Muscle of leg (tissue), 11 donors: ENCODE results near the gene VAV2. TPM values are rescaled to one million over a fixed set of nuclear protein-coding genes. Genes with fewer than 3 reads are reported as not detected.

ENCODE experiments used
- DNase-seq: peaks from one replicate; pipeline ENCODE4 v3.0.0; 2013
- H3K27ac ChIP-seq: one replicate; pipeline ENCODE4 v1.5.1; 2013; ENCODE audit warnings: mild to moderate bottlenecking, low read length, control low read depth
- H3K27me3 ChIP-seq: one replicate; pipeline ENCODE4 v1.6.1; 2013; ENCODE audit warnings: low read length; ENCODE audit not compliant: control insufficient read depth, insufficient read depth
- H3K36me3 ChIP-seq: one replicate; pipeline ENCODE4 v1.6.1; 2013; ENCODE audit warnings: low read length; ENCODE audit not compliant: control insufficient read depth, insufficient read depth
- H3K4me1 ChIP-seq: one replicate; pipeline ENCODE4 v1.6.1; 2013; ENCODE audit warnings: low read length; ENCODE audit not compliant: control insufficient read depth, insufficient read depth
- H3K4me3 ChIP-seq: one replicate; pipeline ENCODE4 v1.5.1; 2013; ENCODE audit warnings: low read length, control low read depth
- H3K9me3 ChIP-seq: replicated peaks from 2 replicates; pipeline ENCODE4 v1.6.1; 2013; ENCODE audit warnings: low read depth, low read length; ENCODE audit not compliant: control insufficient read depth
- WGBS: methylation state at CpG from one replicate; pipeline ENCODE4 v1.1.5; 2013; ENCODE audit warnings: missing lambda C conversion rate; ENCODE audit not compliant: insufficient coverage; 5-methylcytosine and 5-hydroxymethylcytosine counted together
- polyA plus RNA-seq, 8 donors: library from polyadenylated mRNA; unstranded; fragments of 120-200 nt; gene quantifications; one replicate each; pipeline versions ENCODE4 v1.2.1 to v1.2.3, GENCODE V29; 2013; ENCODE audit warnings: inconsistent platforms in 1 of 8, low replicate concordance in 1 of 8; ENCODE audit not compliant: insufficient read length in 8 of 8, insufficient read depth in 1 of 8
- total RNA-seq: library from RNA; stranded (reverse); fragments of 120-200 nt; gene quantifications from one replicate; pipeline ENCODE4 v1.2.4, GENCODE V29; 2013

VAV2 gene
- total and polyA plus RNA-seq, 9 donors = 7.4 to 19.1 (median 16.0) TPM

DNA sequence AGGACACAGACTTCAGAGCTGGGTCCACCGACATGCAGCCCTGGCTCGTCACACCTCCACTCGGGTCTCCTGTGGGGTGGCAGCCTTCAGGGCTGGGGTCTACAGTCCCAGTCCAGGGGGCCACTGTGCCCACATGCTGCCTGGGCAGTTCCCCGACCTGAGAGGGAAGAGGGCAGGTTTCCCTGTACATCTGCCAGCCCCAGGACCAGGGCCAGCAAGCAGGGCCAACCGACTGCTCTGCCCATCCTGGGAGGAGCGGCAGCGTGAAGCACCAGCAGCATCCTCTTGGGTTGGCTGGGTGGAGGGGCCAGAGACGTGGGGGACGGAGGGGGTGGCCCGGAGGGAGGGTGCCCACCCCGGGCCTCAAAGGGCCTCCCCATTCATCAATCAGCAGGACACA is 133.4 kb downstream of the VAV2 start:
- Histone ChIP-seq H3K27me3 (no peaks in the 10 kb centered on the region), H3K36me3 (peaks cover 12% of the 10 kb centered on the region), H3K9me3 (no peaks in the 10 kb centered on the region), H3K27ac (no peak overlapping the region), H3K4me3 (no peak overlapping the region), H3K4me1 (peaks cover 31% of the 10 kb centered on the region)
- DNase-seq = no peak
- WGBS = 89% methylated on average over 7 of the region's 11 CpGs

DNA sequence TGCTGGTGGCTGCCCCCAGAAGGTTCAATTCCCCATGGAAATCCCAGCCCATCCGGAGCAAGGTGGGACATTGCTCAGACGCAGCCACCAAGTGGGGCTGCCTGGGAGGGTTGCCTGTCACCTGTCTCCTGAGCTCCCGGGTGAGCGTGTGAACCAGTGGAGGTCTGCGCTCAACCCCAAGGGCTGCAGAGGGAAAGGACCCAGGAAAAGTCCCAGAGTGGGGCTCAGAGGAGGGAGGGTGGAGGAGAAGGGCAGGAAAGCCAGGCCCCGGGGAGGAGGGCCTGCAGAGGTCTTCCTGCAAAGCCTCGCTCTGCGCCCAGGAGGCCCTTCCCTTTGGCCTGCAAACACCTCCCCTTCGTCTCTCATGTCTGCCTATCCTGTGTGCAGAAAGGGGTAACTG is 134.5 kb downstream of the VAV2 start:
- DNase-seq = no peak
- Histone ChIP-seq H3K27ac (no peak overlapping the region), H3K9me3 (no peaks in the 10 kb centered on the region), H3K36me3 (peaks cover 12% of the 10 kb centered on the region), H3K4me3 (no peak overlapping the region), H3K27me3 (no peaks in the 10 kb centered on the region), H3K4me1 (peaks cover 25% of the 10 kb centered on the region)
- 73% methylated on average over 5 of the region's 9 CpGs for WGBS

DNA sequence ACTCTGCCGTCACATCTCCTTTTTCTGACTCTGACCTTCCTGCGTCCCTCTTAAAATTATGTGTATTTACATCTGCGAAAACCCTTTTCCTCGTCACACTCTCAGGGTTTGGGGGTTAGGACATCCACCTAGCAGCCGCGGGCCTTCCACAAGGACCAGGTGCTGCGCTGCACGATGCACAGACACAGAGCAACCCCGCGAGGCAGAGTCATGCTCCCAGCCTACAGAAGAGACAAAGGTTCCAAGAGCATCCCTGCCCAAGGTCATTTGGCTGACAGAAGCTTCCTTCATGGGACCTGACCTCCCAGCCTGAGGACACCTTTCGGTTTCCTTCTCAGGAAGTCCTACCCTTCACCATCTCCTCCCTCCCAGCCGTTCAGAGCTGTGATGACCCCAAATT is 135.3 kb downstream of the VAV2 start:
- no peak for DNase-seq
- Histone ChIP-seq H3K4me3 (no peak overlapping the region), H3K27me3 (no peaks in the 10 kb centered on the region), H3K27ac (no peak overlapping the region), H3K9me3 (no peaks in the 10 kb centered on the region), H3K4me1 (peaks cover 19% of the 10 kb centered on the region), H3K36me3 (peaks cover 12% of the 10 kb centered on the region)
- 91% methylated on average over 10 of the region's 12 CpGs for WGBS

DNA sequence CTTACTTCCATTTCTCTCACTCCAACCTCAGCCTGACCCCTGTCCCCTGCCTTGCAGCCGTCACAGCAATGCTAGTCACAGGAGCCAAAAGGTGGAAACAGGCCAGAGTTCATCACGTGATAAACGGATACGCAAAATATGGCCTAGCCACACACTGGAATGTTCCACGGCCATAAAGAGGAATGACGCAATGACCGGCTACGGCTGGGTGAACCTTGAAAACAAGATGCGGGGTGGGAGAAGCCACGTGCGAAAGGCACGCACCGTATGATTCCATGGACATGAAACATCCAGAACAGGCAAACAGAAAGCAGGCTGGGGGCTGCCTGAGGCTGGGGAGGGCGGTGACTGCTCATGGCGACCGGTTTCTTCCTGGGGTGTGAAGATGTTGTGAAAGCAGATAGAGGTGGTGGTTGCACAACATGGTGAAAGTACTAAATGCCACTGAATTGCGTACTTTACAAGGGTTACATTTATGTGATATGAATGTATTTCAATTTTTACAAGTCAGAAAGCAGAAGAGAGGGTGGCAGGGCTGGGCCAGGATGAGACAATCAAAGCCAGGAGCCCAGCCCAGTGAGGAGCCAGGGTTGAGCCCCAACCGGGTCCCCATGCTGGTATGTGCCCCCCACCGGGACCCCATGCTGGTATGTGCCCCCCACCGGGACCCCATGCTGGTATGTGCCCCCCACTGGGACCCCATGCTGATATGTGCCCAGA is 136.2 kb downstream of the VAV2 start:
- no peaks in the 10 kb centered on the region for H3K27me3 ChIP-seq
- no peaks in the 10 kb centered on the region for H3K9me3 ChIP-seq
- DNase-seq = peak; percentile 70
- H3K36me3 ChIP-seq = peaks cover 11% of the 10 kb centered on the region
- H3K4me1 ChIP-seq = peaks cover 17% of the 10 kb centered on the region
- 66% methylated on average over 19 of the region's 20 CpGs for WGBS
- H3K27ac ChIP-seq = peak overlapping the region; percentile 35
- no peak overlapping the region for H3K4me3 ChIP-seq

DNA sequence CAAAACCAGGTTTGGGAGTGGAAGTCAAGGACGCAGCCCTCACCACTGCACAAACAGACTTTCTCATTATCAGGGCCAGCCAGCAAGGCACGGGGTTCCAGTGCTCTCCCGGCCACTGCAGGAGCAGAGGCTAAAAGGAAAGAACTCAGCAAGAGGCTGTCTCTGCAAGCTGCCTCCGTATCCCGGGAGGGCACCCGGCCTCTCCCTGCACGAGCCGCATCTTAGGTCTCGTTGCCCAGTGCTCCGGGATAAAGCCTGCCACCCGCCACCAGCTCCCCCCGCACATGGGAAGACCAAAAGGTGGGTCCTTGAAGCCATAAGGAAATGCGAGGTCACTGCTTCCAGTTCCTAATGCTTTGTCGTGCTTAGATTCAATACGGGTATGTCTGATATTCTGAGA is 136.8 kb downstream of the VAV2 start:
- peaks cover 17% of the 10 kb centered on the region for H3K4me1 ChIP-seq
- H3K4me3 ChIP-seq = no peak overlapping the region
- peaks cover 5% of the 10 kb centered on the region for H3K36me3 ChIP-seq
- WGBS = 64% methylated on average over 12 of the region's 15 CpGs
- peak overlapping the region; percentile 35 for H3K27ac ChIP-seq
- DNase-seq = no peak
- H3K9me3 ChIP-seq = no peaks in the 10 kb centered on the region
- no peaks in the 10 kb centered on the region for H3K27me3 ChIP-seq

- DNase-seq = no peak
- no peaks in the 10 kb centered on the region for H3K9me3 ChIP-seq
- no peak overlapping the region for H3K27ac ChIP-seq
- H3K4me3 ChIP-seq = no peak overlapping the region
- H3K4me1 ChIP-seq = peaks cover 17% of the 10 kb centered on the region
- peaks cover 3% of the 10 kb centered on the region for H3K36me3 ChIP-seq
- no peaks in the 10 kb centered on the region for H3K27me3 ChIP-seq
- WGBS = 57% methylated on average over 1 of the region's 4 CpGs
These were observed 137.4 kb downstream of the VAV2 start for GRCh38 chr9:133854765-133855164.

- H3K27me3 ChIP-seq = no peaks in the 10 kb centered on the region
- H3K4me3 ChIP-seq = no peak overlapping the region
- peaks cover 22% of the 10 kb centered on the region for H3K4me1 ChIP-seq
- H3K9me3 ChIP-seq = no peaks in the 10 kb centered on the region
- WGBS = 96% methylated on average over 6 of the region's 6 CpGs
- DNase-seq = no peak
- H3K27ac ChIP-seq = no peak overlapping the region
- peaks cover 3% of the 10 kb centered on the region for H3K36me3 ChIP-seq
These were observed 138.1 kb downstream of the VAV2 start for GRCh38 chr9:133854048-133854447.

DNA sequence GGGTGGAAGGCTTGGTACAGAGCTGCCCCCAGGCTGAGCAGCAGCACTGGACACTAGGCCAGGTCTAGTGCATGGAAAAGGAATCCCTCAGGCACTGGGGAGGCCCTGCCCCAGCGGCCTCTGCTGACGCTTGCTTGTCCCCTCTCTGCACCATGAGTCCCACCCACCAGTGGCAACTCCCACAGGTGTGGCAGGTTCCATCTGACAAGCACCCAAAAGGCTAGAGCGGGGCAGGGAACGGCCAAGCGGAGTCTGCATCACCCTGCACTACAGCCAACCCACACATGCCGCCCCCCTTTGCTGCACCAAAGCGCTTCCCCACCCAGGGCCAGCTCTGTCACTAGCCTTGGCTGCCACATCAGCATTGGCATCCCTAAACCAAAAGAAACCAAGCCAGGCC is 138.8 kb downstream of the VAV2 start:
- H3K4me3 ChIP-seq = no peak overlapping the region
- DNase-seq = no peak
- no peak overlapping the region for H3K27ac ChIP-seq
- 90% methylated on average over 4 of the region's 7 CpGs for WGBS
- H3K4me1 ChIP-seq = peaks cover 29% of the 10 kb centered on the region
- no peaks in the 10 kb centered on the region for H3K36me3 ChIP-seq
- no peaks in the 10 kb centered on the region for H3K27me3 ChIP-seq
- no peaks in the 10 kb centered on the region for H3K9me3 ChIP-seq

GRCh38 chr9:133852431-133852830 is 139.7 kb downstream of the VAV2 start:
- H3K27me3 ChIP-seq = no peaks in the 10 kb centered on the region
- WGBS = 56% methylated on average over 6 of the region's 6 CpGs
- H3K4me3 ChIP-seq = no peak overlapping the region
- DNase-seq = peak; percentile 50
- H3K27ac ChIP-seq = no peak overlapping the region
- H3K9me3 ChIP-seq = no peaks in the 10 kb centered on the region
- H3K36me3 ChIP-seq = no peaks in the 10 kb centered on the region
- peaks cover 30% of the 10 kb centered on the region for H3K4me1 ChIP-seq

DNA sequence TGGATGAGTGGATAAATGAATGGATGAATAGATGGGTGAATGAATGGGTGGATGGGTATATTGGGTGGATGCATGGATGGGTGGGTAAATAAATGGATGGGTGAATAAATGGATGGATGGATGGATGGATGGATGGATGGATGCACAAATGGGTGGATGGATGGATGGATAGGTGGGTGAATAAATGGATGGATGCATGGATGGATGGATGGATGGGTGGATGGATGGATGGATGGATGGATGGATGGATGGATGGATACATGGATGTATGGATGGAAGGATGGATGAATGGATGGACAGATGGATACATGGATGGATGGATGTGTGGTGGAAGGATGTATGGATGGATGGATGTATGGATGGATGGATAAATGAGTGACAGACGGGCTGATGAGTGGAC is 140.4 kb downstream of the VAV2 start:
- Histone ChIP-seq H3K9me3 (no peaks in the 10 kb centered on the region), H3K27me3 (no peaks in the 10 kb centered on the region), H3K36me3 (no peaks in the 10 kb centered on the region), H3K4me3 (no peak overlapping the region), H3K27ac (no peak overlapping the region), H3K4me1 (peaks cover 30% of the 10 kb centered on the region)
- 100% methylated on average over 1 of the region's 1 CpG for WGBS
- no peak for DNase-seq

- H3K4me1 ChIP-seq = peaks cover 32% of the 10 kb centered on the region
- no peaks in the 10 kb centered on the region for H3K36me3 ChIP-seq
- H3K27ac ChIP-seq = no peak overlapping the region
- 79% methylated on average over 7 of the region's 7 CpGs for WGBS
- no peak overlapping the region for H3K4me3 ChIP-seq
- H3K27me3 ChIP-seq = no peaks in the 10 kb centered on the region
- no peaks in the 10 kb centered on the region for H3K9me3 ChIP-seq
- no peak for DNase-seq
These were observed 141.2 kb downstream of the VAV2 start for GRCh38 chr9:133850937-133851336.
